ENCODE data around the gene SGCA.

The SGCA gene

GRCh38 chr17:50177983-50178834, 12.4 kb downstream of the SGCA start:
- Histone ChIP-seq H3K4me3 (ENCODE audit: low read depth in 1 of 2, low read length in 2 of 2) (no peak overlapping the region), H3K27ac (ENCODE audit: low read length) (no peak overlapping the region), H4K20me1 (ENCODE audit: insufficient read depth, low read length) (no peaks in the 10 kb centered on the region), H2AFZ (ENCODE audit: low read depth, low read length) (no peak overlapping the region), H3K4me1 (ENCODE audit: insufficient read depth, low read length) (no peaks in the 10 kb centered on the region), H3K79me2 (ENCODE audit: insufficient read depth, low read length) (no peaks in the 10 kb centered on the region), H3K9ac (ENCODE audit: low read depth, low read length) (no peak overlapping the region), H3K9me3 (ENCODE audit: insufficient read depth, low read length, severe bottlenecking) (no peaks in the 10 kb centered on the region), H3K36me3 (ENCODE audit: insufficient read depth, low read length) (no peaks in the 10 kb centered on the region), H3K27me3 (ENCODE audit: insufficient read depth, low read length, poor library complexity) (no peaks in the 10 kb centered on the region), H3K4me2 (ENCODE audit: insufficient read depth, low read length) (no peak overlapping the region)
- TF ChIP-seq CTCF (IDR thresholded peaks at IDR 0.05; ENCODE audit: borderline replicate concordance, extremely low read depth, low read length, poor library complexity, severe bottlenecking) (peak; percentile 41), EZH2 (IDR thresholded peaks at IDR 0.05; ENCODE audit: borderline replicate concordance, low read depth, low read length, severe bottlenecking) (no peak)
- peak; percentile 70 for ATAC-seq (ENCODE audit: insufficient read depth, low read depth)
- no peak for DNase-seq

DNA sequence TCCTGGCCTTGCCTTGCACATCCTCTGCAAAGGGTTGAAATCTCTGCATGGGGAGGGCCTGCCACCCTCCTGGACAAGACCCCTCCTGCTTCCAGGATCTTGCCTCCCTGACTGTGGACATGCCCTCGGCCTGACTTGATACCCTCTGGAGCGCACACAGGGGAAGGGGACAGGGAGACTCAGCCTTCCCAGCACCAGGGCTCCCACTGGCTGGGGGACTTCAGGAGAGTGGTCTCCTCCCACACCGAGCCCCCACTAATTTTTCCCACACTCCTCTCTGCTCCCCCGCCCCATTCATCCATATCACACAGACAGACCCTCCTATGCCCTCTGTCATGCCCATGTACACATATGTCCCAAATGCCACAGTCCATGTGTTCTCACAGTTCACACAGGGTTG, 14.3 kb downstream of the SGCA start:
- Histone ChIP-seq H3K9me3 (ENCODE audit: insufficient read depth, low read length, severe bottlenecking) (no peaks in the 10 kb centered on the region), H3K79me2 (ENCODE audit: insufficient read depth, low read length) (no peaks in the 10 kb centered on the region), H3K4me2 (ENCODE audit: insufficient read depth, low read length) (no peak overlapping the region), H3K4me3 (ENCODE audit: low read depth in 1 of 2, low read length in 2 of 2) (no peak overlapping the region), H3K9ac (ENCODE audit: low read depth, low read length) (no peak overlapping the region), H3K27me3 (ENCODE audit: insufficient read depth, low read length, poor library complexity) (no peaks in the 10 kb centered on the region), H4K20me1 (ENCODE audit: insufficient read depth, low read length) (no peaks in the 10 kb centered on the region), H2AFZ (ENCODE audit: low read depth, low read length) (no peak overlapping the region), H3K27ac (ENCODE audit: low read length) (no peak overlapping the region), H3K4me1 (ENCODE audit: insufficient read depth, low read length) (0 out of 2 replicates have a peak, but pooled peaks cover 3% of the 10 kb centered on the region), H3K36me3 (ENCODE audit: insufficient read depth, low read length) (no peaks in the 10 kb centered on the region)
- TF ChIP-seq EZH2 (IDR thresholded peaks at IDR 0.05; ENCODE audit: borderline replicate concordance, low read depth, low read length, severe bottlenecking) (no peak), CTCF (IDR thresholded peaks at IDR 0.05; ENCODE audit: borderline replicate concordance, extremely low read depth, low read length, poor library complexity, severe bottlenecking) (no peak)
- ATAC-seq (ENCODE audit: insufficient read depth, low read depth) (no peak), DNase-seq (no peak)

DNA sequence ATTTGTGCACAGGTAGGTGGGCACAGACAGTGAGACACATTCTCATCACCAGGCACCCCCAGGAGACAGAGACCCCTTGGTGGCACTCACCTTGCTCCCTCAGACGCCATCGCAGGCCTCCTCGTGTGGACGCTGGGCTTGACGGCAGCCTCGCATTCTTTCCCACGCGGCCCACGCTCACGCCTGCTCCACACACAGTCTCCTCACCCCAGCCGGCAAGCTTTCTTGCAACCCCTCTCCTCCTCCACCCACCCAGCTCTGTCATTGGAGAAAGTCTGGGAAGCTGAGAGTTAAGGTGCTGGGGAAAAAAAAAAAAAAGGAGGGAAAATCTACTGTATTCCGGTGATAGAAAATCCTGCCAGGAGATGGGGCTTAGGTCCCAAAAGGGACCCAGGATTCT, 14.8 kb downstream of the SGCA start:
- no peaks in the 10 kb centered on the region for H3K9me3 ChIP-seq (ENCODE audit: insufficient read depth, low read length, severe bottlenecking)
- H3K9ac ChIP-seq (ENCODE audit: low read depth, low read length), result no peak overlapping the region
- H3K79me2 ChIP-seq (ENCODE audit: insufficient read depth, low read length), result no peaks in the 10 kb centered on the region
- no peak overlapping the region for H2AFZ ChIP-seq (ENCODE audit: low read depth, low read length)
- ATAC-seq (ENCODE audit: insufficient read depth, low read depth) (no peak), DNase-seq (no peak)
- no peak overlapping the region for H3K4me3 ChIP-seq (ENCODE audit: low read depth in 1 of 2, low read length in 2 of 2)
- no peaks in the 10 kb centered on the region for H4K20me1 ChIP-seq (ENCODE audit: insufficient read depth, low read length)
- H3K4me1 ChIP-seq (ENCODE audit: insufficient read depth, low read length), result 0 out of 2 replicates have a peak, but pooled peaks cover 3% of the 10 kb centered on the region
- H3K4me2 ChIP-seq (ENCODE audit: insufficient read depth, low read length), result no peak overlapping the region
- H3K27me3 ChIP-seq (ENCODE audit: insufficient read depth, low read length, poor library complexity), result no peaks in the 10 kb centered on the region
- H3K27ac ChIP-seq (ENCODE audit: low read length), result no peak overlapping the region
- no peaks in the 10 kb centered on the region for H3K36me3 ChIP-seq (ENCODE audit: insufficient read depth, low read length)
- TF ChIP-seq CTCF (IDR thresholded peaks at IDR 0.05; ENCODE audit: borderline replicate concordance, extremely low read depth, low read length, poor library complexity, severe bottlenecking), result no peak
- TF ChIP-seq EZH2 (IDR thresholded peaks at IDR 0.05; ENCODE audit: borderline replicate concordance, low read depth, low read length, severe bottlenecking), result no peak
